ENCODE measurements around the gene VILL.
"Not testable (repeated sequence)": the region's sequence is repeated elsewhere in the genome, so short reads cannot be mapped to it uniquely, and the experiment has no call there.

VILL gene

GRCh38 chr3:37961622-37962431 is 28.8 kb upstream of the VILL start:
- DNase-seq (ENCODE audit: extremely low spot score, insufficient read length, low read depth): no peak
- FAIRE-seq: no peak

GRCh38 chr3:37963016-37963415 is 27.6 kb upstream of the VILL start:
- no peak for DNase-seq (ENCODE audit: extremely low spot score, insufficient read length, low read depth)
- FAIRE-seq: no peak

GRCh38 chr3:37963635-37964034 is 27.0 kb upstream of the VILL start:
- FAIRE-seq: no peak
- no peak for DNase-seq (ENCODE audit: extremely low spot score, insufficient read length, low read depth)

GRCh38 chr3:37964146-37964545 is 26.4 kb upstream of the VILL start:
- DNase-seq (ENCODE audit: extremely low spot score, insufficient read length, low read depth) (no peak), FAIRE-seq (no peak)

- no peak for DNase-seq (ENCODE audit: extremely low spot score, insufficient read length, low read depth)
- FAIRE-seq: no peak
Observed at GRCh38 chr3:37964716-37965115, 25.9 kb upstream of the VILL start.

GRCh38 chr3:37967260-37967881 is 23.2 kb upstream of the VILL start:
- FAIRE-seq: peak; percentile 53

GRCh38 chr3:37968199-37968598 is 22.4 kb upstream of the VILL start:
- DNase-seq (ENCODE audit: extremely low spot score, insufficient read length, low read depth): no peak
- no peak for FAIRE-seq

More at GRCh38 chr3:37967260-37967881, 23.2 kb upstream of the VILL start:
- DNase-seq (ENCODE audit: extremely low spot score, insufficient read length, low read depth): peak; percentile 25

- no peak for DNase-seq (ENCODE audit: extremely low spot score, insufficient read length, low read depth)
- no peak for FAIRE-seq
Observed at GRCh38 chr3:37968813-37969595, 21.6 kb upstream of the VILL start.

GRCh38 chr3:37969596-37970100 is 20.9 kb upstream of the VILL start:
- DNase-seq (ENCODE audit: extremely low spot score, insufficient read length, low read depth) (no peak), FAIRE-seq (no peak)

GRCh38 chr3:37970802-37971201 is 19.8 kb upstream of the VILL start:
- no peak for DNase-seq (ENCODE audit: extremely low spot score, insufficient read length, low read depth)
- no peak for FAIRE-seq

GRCh38 chr3:37971467-37971866 is 19.1 kb upstream of the VILL start:
- DNase-seq (ENCODE audit: extremely low spot score, insufficient read length, low read depth): no peak
- no peak for FAIRE-seq

GRCh38 chr3:37972056-37972455 is 18.5 kb upstream of the VILL start:
- FAIRE-seq; DNase-seq (ENCODE audit: extremely low spot score, insufficient read length, low read depth): not testable (repeated sequence)

- DNase-seq (ENCODE audit: extremely low spot score, insufficient read length, low read depth) (no peak), FAIRE-seq (no peak)
Observed at GRCh38 chr3:37973246-37974054, 17.1 kb upstream of the VILL start.

- FAIRE-seq (peak; percentile 77), DNase-seq (ENCODE audit: extremely low spot score, insufficient read length, low read depth) (peak; percentile 50)
Observed at GRCh38 chr3:37974121-37975083, 16.2 kb upstream of the VILL start.

GRCh38 chr3:37979541-37980461 is 10.8 kb upstream of the VILL start:
- FAIRE-seq: peak; percentile 15
- no peak for DNase-seq (ENCODE audit: extremely low spot score, insufficient read length, low read depth)

GRCh38 chr3:37980462-37981347 is 9.9 kb upstream of the VILL start:
- FAIRE-seq: no peak
- no peak for DNase-seq (ENCODE audit: extremely low spot score, insufficient read length, low read depth)

- DNase-seq (ENCODE audit: extremely low spot score, insufficient read length, low read depth) (no peak), FAIRE-seq (no peak)
Observed at GRCh38 chr3:37981348-37981664, 9.3 kb upstream of the VILL start.

Measured in GM18507 (cell line).